ENCODE results near the gene TCF7. TPM values are rescaled to one million over a fixed set of nuclear protein-coding genes. Genes with fewer than 3 reads are reported as not detected.
A peak's percentile ranks its signal among the peaks of the same experiment; 100 is the strongest.

Gene TCF7
- polyA plus RNA-seq, 1 donor from 2014 or later: 0.15 TPM

GRCh38 chr5:134177369-134178095 lies 63.1 kb downstream of the TCF7 start:
- peak overlapping the region; percentile 59 for H2AFZ ChIP-seq (ENCODE audit: low read depth, low read length)
- no peaks in the 10 kb centered on the region for H3F3A ChIP-seq (ENCODE audit: insufficient read depth, low read length, poor library complexity, severe bottlenecking)
- H3K79me2 ChIP-seq (replicated peaks; ENCODE audit: insufficient read depth, low read length): peaks cover 33% of the 10 kb centered on the region
- H3K9me3 ChIP-seq (ENCODE audit: low read length): no peaks in the 10 kb centered on the region
- H3K9ac ChIP-seq (ENCODE audit: low read length): peak overlapping the region; percentile 94
- peak overlapping the region; percentile 99 for H3K4me3 ChIP-seq (ENCODE audit: low read length)
- H4K20me1 ChIP-seq (ENCODE audit: insufficient read depth): peaks cover 6% of the 10 kb centered on the region
- no peaks in the 10 kb centered on the region for H3K27me3 ChIP-seq (ENCODE audit: insufficient read depth, low read depth, low read length)
- no peak for TF ChIP-seq RAD21 (conservative IDR thresholded peaks at IDR 0.05)
- TF ChIP-seq TAF1 (IDR thresholded peaks at IDR 0.05; ENCODE audit: low read depth): peak; percentile 5
- no peak for TF ChIP-seq EP300 (conservative IDR thresholded peaks at IDR 0.05; ENCODE audit: poor library complexity, severe bottlenecking)
- peak; percentile 8 for TF ChIP-seq POLR2AphosphoS5 (IDR thresholded peaks at IDR 0.05)
- no peak for TF ChIP-seq SMC3 (conservative IDR thresholded peaks at IDR 0.05; ENCODE audit: poor library complexity)
- H3K9me2 ChIP-seq (ENCODE audit: insufficient read depth, low read length): no peaks in the 10 kb centered on the region
- H3K36me3 ChIP-seq (ENCODE audit: insufficient read depth, low read length): no peaks in the 10 kb centered on the region
- H3K27ac ChIP-seq (ENCODE audit: low read length): peak overlapping the region; percentile 97
- H3K4me2 ChIP-seq (ENCODE audit: low read length): peak overlapping the region; percentile 79

GRCh38 chr5:134178096-134178419 lies 63.6 kb downstream of the TCF7 start:
- Histone ChIP-seq H3K79me2 (replicated peaks; ENCODE audit: insufficient read depth, low read length) (peaks cover 32% of the 10 kb centered on the region), H3K9me2 (ENCODE audit: insufficient read depth, low read length) (no peaks in the 10 kb centered on the region), H3K4me3 (ENCODE audit: low read length) (peak overlapping the region; percentile 99), H3K27me3 (ENCODE audit: insufficient read depth, low read depth, low read length) (no peaks in the 10 kb centered on the region), H4K20me1 (ENCODE audit: insufficient read depth) (peaks cover 6% of the 10 kb centered on the region), H3F3A (ENCODE audit: insufficient read depth, low read length, poor library complexity, severe bottlenecking) (no peaks in the 10 kb centered on the region), H3K9ac (ENCODE audit: low read length) (peak overlapping the region; percentile 94), H2AFZ (ENCODE audit: low read depth, low read length) (no peak overlapping the region), H3K4me2 (ENCODE audit: low read length) (no peak overlapping the region), H3K27ac (ENCODE audit: low read length) (peak overlapping the region; percentile 97), H3K36me3 (ENCODE audit: insufficient read depth, low read length) (no peaks in the 10 kb centered on the region), H3K9me3 (ENCODE audit: low read length) (no peaks in the 10 kb centered on the region)
- TF ChIP-seq RAD21 (conservative IDR thresholded peaks at IDR 0.05) (no peak), POLR2AphosphoS5 (IDR thresholded peaks at IDR 0.05) (no peak), EP300 (conservative IDR thresholded peaks at IDR 0.05; ENCODE audit: poor library complexity, severe bottlenecking) (no peak), SMC3 (conservative IDR thresholded peaks at IDR 0.05; ENCODE audit: poor library complexity) (no peak), REST (IDR thresholded peaks at IDR 0.05; ENCODE audit: borderline replicate concordance) (no peak), CTCF (IDR thresholded peaks at IDR 0.05; ENCODE audit: poor library complexity, severe bottlenecking) (no peak), MXI1 (conservative IDR thresholded peaks at IDR 0.05; ENCODE audit: poor library complexity, severe bottlenecking) (no peak)

GRCh38 chr5:134183481-134183880 lies 69.0 kb downstream of the TCF7 start:
- H3K4me2 ChIP-seq (ENCODE audit: low read length): no peak overlapping the region
- no peaks in the 10 kb centered on the region for H3F3A ChIP-seq (ENCODE audit: insufficient read depth, low read length, poor library complexity, severe bottlenecking)
- H3K9ac ChIP-seq (ENCODE audit: low read length): no peak overlapping the region
- H3K27ac ChIP-seq (ENCODE audit: low read length): no peak overlapping the region
- no peaks in the 10 kb centered on the region for H3K36me3 ChIP-seq (ENCODE audit: insufficient read depth, low read length)
- H3K9me2 ChIP-seq (ENCODE audit: insufficient read depth, low read length): no peaks in the 10 kb centered on the region
- H3K9me3 ChIP-seq (ENCODE audit: low read length): no peaks in the 10 kb centered on the region
- no peaks in the 10 kb centered on the region for H4K20me1 ChIP-seq (ENCODE audit: insufficient read depth)
- no peaks in the 10 kb centered on the region for H3K79me2 ChIP-seq (replicated peaks; ENCODE audit: insufficient read depth, low read length)
- no peaks in the 10 kb centered on the region for H3K27me3 ChIP-seq (ENCODE audit: insufficient read depth, low read depth, low read length)
- H3K4me3 ChIP-seq (ENCODE audit: low read length): no peak overlapping the region
- no peak overlapping the region for H2AFZ ChIP-seq (ENCODE audit: low read depth, low read length)
- no peak for TF ChIP-seq CTCF (IDR thresholded peaks at IDR 0.05; ENCODE audit: poor library complexity, severe bottlenecking)
- no peak for TF ChIP-seq EZH2 (IDR thresholded peaks at IDR 0.05; ENCODE audit: borderline replicate concordance, insufficient read depth, low read length, poor library complexity, severe bottlenecking)
- TF ChIP-seq POLR2AphosphoS5 (IDR thresholded peaks at IDR 0.05): no peak
- no peak for TF ChIP-seq RAD21 (conservative IDR thresholded peaks at IDR 0.05)
- no peak for TF ChIP-seq MXI1 (conservative IDR thresholded peaks at IDR 0.05; ENCODE audit: poor library complexity, severe bottlenecking)
- TF ChIP-seq SMC3 (conservative IDR thresholded peaks at IDR 0.05; ENCODE audit: poor library complexity): no peak
- no peak for TF ChIP-seq EP300 (conservative IDR thresholded peaks at IDR 0.05; ENCODE audit: poor library complexity, severe bottlenecking)
- TF ChIP-seq REST (IDR thresholded peaks at IDR 0.05; ENCODE audit: borderline replicate concordance): no peak
